HEK293 (cell line): ENCODE data around the gene BATF3.

ENCODE experiments used
- CTCF ChIP-seq: fragments of 450-650 bp; formaldehyde crosslinking; IDR thresholded peaks from 2 replicates; pipeline ENCODE4 v1.5.1; 2016; ENCODE audit warnings: missing biosample characterization, missing genetic modification characterization
- PATZ1 ChIP-seq: fragments of 450-650 bp; formaldehyde crosslinking; IDR thresholded peaks from 2 replicates; pipeline ENCODE4 v1.5.1; 2016; ENCODE audit warnings: missing biosample characterization, missing genetic modification characterization
- ZNF704 ChIP-seq: fragments of 450-650 bp; formaldehyde crosslinking; IDR thresholded peaks from 2 replicates; pipeline ENCODE4 v1.5.1; 2016; ENCODE audit warnings: missing biosample characterization, missing genetic modification characterization

- no peak for TF ChIP-seq CTCF (tag by site-specific recombination)
- no peak for TF ChIP-seq PATZ1 (tag by site-specific recombination)
- TF ChIP-seq ZNF704 (tag by site-specific recombination), result no peak
Observed at GRCh38 chr1:212745303-212745702, 45.7 kb upstream of the BATF3 start.
